NCI-H345 treated with DMSO at 0.1 percent for 48 hours (cell line): ENCODE measurements around the gene FAM47B.

Experiments used
- DNase-seq: peaks from one replicate; lab custom pipeline; 2025; ENCODE audit not compliant: unreplicated experiment; lab: John Stamatoyannopoulos, UW

FAM47B gene

GRCh38 chrX:34942496-34942895 lies at the start of gene FAM47B:
Gene FAM47B, plus strand, starts transcription at chrX:34942796. Its CDS starts 36 bp downstream, at chrX:34942832.
- no peak for DNase-seq

GRCh38 chrX:34893741-34894140 lies 48.9 kb upstream of the FAM47B start:
- DNase-seq = no peak

GRCh38 chrX:34900691-34901090 lies 41.9 kb upstream of the FAM47B start:
- DNase-seq = no peak

- no peak for DNase-seq
These were observed 40.8 kb upstream of the FAM47B start for GRCh38 chrX:34901761-34902160.

GRCh38 chrX:34903316-34903715 lies 39.3 kb upstream of the FAM47B start:
- no peak for DNase-seq

- no peak for DNase-seq
These were observed 33.4 kb upstream of the FAM47B start for GRCh38 chrX:34909151-34909550.

GRCh38 chrX:34915463-34916225 lies 27.0 kb upstream of the FAM47B start:
- no peak for DNase-seq

- no peak for DNase-seq
These were observed 25.4 kb upstream of the FAM47B start for GRCh38 chrX:34917146-34917545.

- no peak for DNase-seq
These were observed 24.4 kb upstream of the FAM47B start for GRCh38 chrX:34918091-34918736.

- DNase-seq = no peak
These were observed 23.7 kb upstream of the FAM47B start for GRCh38 chrX:34918856-34919255.

- DNase-seq = no peak
These were observed 14.7 kb upstream of the FAM47B start for GRCh38 chrX:34927866-34928265.

GRCh38 chrX:34943235-34943634 lies 639 bp downstream of the FAM47B start:
- no peak for DNase-seq

GRCh38 chrX:34956916-34957315 lies 14.3 kb downstream of the FAM47B start:
- DNase-seq = no peak

- DNase-seq = no peak
These were observed 19.1 kb downstream of the FAM47B start for GRCh38 chrX:34961662-34962061.

GRCh38 chrX:34972206-34972605 lies 29.6 kb downstream of the FAM47B start:
- no peak for DNase-seq

- DNase-seq = no peak
These were observed 35.6 kb downstream of the FAM47B start for GRCh38 chrX:34978171-34978570.

GRCh38 chrX:34987646-34988045 lies 45.0 kb downstream of the FAM47B start:
- no peak for DNase-seq
